GM21717 (cell line): ENCODE measurements around the gene CDKAL1.

Source experiments
- ATAC-seq: cut with Tn5 transposase; IDR thresholded peaks from one replicate; pipeline ENCODE4 v1.9.1; 2021; ENCODE audit warnings: mild to moderate bottlenecking, moderate library complexity; ENCODE audit not compliant: unreplicated experiment

Gene CDKAL1

DNA sequence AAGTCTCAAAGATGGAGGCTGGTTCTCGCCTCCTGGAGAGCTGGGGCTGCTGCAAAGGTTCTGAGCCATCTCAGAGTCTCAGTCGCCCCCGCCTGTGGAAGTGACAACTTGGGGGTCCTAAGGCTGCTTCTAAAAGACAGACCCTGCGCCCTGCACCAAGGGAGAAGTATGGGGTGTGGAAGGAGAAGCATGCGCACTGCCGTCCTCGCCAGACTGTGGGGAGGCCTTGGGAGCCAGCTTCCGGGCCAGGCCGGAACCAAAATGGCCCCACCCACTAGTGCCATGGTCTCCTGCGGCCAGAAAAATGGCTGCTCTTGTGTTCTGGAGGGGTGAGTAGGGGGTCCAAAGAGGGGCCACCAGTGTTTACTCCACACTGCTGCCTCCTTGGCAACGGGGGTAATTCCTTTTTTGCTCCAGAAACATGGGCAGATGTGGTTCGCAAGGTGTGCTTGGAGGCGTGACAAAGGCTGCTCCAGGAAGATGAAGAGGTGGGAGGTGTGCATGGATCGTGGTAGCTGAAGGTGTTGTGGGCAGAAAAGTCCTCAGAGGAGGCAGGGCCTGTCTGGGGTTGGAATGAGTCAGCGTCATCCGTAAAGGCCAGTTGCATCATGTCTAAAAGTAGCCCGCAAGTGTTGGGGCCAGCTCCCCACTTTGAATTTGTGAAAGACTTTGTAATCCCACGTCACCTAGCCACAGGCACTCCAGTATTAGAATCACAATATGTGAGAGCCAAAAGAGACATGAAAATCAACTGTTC is 729.5 kb downstream of the CDKAL1 start:
- no peak for ATAC-seq

DNA sequence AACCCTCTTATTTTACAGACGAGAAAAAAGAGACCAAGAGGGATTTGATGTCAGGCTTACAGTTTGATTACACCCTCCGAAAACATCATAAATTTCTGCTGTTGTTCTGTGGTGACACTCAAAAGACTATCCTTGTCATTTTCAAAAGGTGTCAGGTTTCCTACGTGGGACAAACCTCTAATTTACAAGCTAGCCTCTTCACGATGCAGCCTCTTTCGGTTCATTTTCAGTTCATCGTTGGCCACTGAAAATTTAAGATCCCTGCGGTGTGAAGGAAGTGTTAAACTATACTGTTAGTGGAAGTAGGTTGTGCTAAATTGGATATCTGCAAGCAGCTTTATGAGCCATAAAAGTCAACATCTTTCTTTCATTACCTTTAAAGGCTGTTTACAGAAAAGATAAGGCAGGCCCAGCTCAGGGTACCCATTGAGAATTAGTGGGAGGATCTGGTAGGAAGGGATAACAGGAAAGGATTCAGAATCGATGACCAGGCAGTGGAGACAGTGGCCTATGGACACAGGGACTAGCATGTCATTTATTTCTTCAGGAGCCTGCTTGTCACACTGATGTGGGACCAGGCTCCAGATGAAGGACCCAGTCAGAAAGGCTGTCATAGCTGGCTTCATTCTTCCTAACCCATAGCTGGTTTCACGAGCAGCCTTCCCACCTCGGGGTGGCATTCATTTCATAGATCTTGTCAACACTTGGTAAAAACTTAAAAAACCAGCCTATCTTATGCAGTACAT is 730.2 kb downstream of the CDKAL1 start:
- no peak for ATAC-seq

DNA sequence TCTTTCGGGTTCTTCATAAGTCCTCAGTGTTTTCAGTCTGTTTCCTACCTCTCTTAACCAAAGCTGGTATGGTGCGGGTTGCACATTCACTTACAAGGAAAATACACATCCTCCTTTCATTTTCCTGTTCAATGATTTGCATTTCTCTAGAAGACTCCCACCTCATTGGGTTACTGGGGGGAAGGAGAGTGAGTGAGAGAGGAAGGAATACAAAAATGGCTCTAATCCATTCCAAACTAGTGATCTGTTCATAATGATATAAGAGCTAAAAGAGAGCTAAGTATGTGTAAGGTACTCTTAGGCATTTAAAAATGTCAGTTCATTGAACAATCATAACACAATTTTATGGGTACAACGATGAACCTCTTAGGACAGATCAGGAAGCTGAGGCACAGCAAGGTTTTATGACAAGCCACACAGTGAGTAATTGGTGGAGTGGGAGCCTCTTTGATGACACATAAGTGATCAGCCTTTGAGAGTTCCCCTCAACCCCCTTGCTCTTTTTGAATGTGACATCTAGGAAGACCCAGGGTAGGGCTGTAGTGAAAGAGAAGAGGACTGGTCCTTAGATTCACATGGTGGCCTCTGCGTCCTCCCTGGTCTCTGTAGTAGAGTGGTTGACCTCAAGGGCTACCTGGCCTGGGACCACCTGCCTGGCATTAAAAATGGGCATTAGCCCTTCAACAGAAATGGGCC is 730.9 kb downstream of the CDKAL1 start:
- ATAC-seq, result no peak

DNA sequence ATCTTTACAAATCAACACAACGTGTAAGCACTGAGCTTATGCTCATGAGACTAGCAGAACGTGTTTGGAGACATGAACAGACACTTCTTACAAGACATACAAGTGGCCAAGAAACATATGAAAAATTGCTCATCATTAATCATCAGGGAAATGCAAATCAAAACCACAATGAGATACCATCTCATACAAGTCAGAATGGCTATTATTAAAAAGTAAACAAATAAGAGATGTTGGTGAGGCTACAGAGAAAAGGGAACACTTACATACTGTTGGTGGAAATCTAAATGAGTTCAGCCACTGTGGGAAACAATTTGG is 731.4 kb downstream of the CDKAL1 start:
- no peak for ATAC-seq

DNA sequence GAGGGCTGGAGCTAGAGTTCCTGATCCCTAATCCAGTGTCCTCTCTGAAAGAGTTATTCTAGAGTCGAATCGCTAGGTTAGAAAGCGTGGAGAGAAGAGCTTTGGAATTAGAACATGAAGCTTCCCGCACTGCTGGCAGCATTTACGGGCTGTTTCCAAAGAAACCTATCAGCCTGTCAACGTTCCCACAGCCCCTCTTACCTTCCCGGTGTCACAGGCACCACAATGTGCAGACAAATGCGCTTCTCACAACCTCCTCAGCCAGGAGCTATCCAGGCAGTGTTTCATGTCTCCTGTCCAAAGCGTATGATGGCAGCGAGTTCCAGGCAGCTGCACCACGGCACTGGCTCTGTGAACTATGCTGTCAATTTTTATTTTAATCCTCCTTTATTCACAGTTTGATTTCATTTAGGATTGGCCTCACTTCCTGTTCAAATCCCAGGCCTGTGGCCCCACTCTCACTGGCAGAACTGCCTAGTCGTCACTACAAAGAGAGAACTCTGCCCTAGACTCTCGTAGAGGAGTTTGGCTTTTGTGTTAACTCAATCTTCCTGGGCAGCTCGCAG is 736.5 kb downstream of the CDKAL1 start:
- ATAC-seq, result no peak

DNA sequence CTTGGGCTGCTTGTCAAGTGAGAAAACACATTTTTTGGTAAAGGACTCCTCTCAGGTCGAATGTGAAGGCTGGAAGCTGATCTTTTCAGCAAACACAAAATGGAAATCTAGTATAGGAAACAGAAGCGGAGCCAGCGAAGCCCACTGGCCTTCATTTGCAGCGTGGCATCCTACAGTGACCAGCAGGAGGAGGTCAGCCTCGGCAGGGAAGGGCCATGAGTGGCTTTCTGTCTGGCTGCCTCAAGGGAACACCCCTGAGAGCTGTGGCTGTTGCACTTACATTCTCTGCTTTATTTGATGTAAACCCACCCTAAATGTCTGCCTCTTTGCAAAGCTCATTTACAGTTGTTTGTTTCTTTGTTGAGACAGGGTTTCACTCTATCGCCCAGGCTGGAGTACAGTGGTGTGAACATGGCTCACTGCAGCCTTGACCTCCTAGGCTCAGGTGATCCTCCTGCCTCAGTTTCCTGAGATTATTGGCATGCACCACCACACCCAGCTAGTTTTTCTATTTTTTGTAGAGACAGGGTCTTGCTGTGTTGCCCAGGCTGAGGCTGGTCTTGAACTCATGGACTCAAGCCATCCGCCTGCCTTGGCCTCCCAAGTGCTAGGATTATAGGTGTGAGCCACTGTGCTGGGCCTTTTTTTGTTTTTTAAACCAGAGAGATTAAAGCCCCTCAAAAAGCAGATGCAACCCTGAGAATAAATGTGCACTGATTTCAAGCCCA is 737.3 kb downstream of the CDKAL1 start:
- no peak for ATAC-seq

DNA sequence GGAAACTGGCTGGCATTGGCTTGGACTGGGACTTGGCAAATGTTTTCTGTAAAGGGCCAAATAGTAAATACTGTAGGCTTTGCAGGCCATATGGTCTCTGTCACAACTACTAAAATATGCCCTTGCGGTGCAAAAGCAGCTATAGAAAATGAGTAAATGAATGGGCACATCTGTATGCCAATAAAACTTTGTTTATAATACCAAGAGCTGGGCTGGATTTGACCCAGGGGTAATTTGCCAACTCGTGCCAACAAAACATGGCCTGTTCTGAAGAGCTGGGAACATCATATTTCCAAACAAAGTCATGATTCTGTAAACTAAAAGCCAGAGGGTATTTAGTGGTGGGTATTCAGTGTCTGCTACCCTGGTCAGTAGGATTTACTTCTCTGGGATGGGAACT is 739.2 kb downstream of the CDKAL1 start:
- no peak for ATAC-seq

DNA sequence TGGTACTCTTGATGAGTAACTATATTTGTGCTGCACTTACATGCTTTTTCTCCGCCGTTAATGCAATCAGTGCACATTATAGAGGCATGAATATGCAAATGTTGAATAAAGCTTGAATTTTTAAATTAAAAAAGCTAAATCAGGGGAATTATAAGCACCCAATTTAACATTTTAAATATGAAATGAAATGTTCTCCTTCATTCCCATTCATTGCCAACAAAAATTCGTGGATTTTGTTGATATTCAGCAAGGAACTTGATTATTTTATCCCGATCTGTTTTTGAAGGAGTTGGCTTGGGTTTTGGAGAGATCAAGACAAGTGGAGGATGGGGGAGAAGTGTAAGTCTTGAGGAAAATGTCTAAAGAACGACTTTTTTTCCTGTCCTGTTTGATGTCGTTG is 740.6 kb downstream of the CDKAL1 start:
- ATAC-seq, result no peak

DNA sequence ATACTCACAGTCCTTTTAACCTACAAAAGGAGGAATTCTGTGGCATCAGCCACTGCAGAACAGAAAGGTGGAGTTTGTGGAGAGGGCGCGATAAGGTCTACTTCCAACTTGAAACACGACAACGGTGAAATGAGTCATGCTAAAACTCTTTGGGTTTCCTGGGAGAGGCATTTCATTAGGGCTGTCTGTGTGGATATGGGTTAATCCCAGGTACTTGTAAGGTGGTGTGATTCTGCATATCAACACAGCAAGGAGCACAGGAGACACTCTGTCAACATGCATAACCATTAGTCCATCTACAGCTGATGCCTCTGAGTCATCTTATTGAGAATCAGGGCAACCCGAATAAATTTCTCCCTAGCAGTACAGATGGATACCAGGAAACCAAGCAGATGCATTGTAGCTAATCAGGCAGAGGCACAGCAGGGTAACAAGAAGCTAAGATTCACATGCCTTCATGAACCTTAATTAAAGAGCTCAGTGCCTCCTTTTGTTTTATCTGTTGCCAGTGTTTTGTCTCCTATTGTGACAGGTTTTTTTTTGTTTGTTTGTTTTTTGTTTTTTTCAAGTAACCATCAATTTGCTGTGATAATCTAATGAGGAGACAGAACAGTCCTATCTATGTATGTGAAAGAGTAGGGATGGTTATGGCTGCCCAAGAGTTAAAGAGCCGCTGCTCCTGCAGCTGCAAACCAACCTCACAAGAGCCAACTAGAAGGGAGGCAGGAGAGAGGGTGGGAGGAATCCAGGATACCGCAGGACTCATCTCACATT is 743.5 kb downstream of the CDKAL1 start:
- ATAC-seq, result no peak

DNA sequence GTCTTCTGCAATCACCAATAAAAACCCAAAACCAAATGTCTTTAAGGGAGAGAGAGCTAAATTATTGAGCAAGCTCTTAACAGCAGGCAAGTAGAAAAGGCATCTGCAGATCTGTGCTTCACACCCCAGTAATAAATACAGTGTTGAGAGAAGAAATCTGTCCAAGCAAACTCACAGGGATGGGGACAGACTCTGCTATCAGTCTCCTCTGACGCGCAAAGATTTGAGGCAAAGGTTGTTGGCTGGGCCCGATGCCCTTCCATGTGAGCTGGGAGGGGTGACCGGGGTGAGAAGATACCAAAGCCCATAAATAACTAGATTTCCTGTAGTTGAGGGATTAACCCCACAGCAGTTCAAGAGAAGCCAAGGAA is 744.1 kb downstream of the CDKAL1 start:
- no peak for ATAC-seq

DNA sequence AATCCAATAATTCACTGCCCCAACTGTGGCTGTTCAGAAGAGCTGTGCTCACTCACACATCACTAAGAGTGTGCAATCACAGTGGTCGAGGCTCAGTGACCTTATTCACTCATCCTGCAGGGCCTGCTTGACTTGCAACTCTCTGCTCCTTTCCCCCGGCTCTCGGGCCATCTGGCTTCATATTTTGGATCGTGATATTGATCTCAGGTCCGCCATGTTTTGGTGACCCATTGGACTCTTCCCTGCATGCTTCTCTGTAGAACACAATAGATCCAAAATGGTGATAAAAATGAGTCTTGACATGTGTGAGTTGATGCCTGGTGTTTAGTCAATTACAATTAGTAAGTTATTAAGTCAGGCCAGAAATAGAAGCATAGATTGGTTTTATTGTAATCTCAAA is 745.4 kb downstream of the CDKAL1 start:
- no peak for ATAC-seq

DNA sequence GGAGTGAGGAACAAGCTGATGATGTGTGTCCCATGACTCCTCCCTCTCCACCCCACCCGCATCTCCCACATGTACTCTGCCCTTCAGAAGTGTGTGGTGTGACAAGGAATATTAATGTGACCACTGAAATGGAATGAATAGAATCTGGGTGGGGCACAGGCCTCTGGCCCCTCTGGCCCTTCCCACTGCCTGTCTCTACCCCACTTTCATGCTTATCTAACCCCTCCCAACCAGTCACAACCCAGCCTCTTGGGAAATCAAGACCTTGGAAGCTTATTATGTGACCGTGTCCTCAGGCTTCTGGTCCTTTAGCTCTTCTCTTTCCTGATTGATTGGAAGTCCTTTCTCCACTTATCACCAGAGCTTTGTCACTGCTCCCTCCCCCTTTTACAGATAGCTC is 747.1 kb downstream of the CDKAL1 start:
- no peak for ATAC-seq
